GM04503 (cell line): ENCODE results near the gene RGS14.
"Not testable (repeated sequence)": the region's sequence is repeated elsewhere in the genome, so short reads cannot be mapped to it uniquely, and the experiment has no call there.

Experiments
- DNase-seq: peaks from one replicate; pipeline ENCODE4 v3.0.0-alpha.2; 2012; ENCODE audit warnings: low read depth

RGS14 gene

DNA sequence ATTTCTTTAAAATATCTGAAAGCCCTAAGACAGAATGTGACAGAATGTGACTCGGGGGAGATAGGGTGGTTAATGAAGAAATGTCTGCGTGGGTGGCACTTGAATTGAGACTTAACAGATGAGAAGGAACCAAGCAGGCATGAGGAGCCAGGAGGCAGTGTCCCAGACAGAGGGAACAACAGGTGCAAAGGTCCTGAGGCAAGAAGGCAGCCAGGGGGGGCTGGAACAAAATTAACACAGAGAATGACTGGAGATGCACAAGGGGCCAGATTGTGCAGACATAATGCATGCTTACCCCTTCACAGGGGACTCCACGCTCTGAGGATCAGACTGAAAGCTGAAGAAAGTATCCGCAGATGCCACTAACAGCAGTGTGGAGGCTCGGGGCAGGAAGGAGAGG lies 8.0 kb upstream of the RGS14 start:
- DNase-seq, result no peak

DNA sequence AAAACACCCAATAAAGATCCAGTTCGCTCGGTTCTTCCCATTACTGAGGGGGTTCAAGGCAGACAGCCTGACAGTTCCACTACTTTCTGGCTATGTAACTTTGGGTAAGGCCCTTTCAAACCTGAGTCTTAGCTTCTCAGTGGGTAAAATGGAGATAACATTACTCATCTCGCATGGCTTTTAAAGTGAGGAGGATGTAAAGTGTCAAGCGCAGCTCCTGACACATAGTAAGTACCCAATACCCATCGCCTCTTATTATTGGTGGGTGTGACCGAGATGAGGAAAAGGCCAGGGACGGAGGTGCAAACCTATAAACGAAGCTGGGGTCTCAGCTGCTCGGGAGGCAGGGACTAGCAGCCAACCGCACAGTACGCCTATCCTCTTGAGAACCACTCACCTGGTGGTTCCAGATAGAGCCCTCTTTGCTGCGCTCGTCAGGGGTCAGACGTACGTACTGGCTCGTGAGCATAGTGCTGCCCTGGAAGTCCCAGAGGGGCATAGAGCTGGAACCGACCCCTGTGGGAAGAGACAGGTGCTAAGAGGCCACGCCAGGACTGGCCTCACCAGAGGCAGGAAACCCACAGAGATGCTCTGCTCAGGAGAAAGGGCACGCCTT lies 6.8 kb upstream of the RGS14 start:
- no peak for DNase-seq

DNA sequence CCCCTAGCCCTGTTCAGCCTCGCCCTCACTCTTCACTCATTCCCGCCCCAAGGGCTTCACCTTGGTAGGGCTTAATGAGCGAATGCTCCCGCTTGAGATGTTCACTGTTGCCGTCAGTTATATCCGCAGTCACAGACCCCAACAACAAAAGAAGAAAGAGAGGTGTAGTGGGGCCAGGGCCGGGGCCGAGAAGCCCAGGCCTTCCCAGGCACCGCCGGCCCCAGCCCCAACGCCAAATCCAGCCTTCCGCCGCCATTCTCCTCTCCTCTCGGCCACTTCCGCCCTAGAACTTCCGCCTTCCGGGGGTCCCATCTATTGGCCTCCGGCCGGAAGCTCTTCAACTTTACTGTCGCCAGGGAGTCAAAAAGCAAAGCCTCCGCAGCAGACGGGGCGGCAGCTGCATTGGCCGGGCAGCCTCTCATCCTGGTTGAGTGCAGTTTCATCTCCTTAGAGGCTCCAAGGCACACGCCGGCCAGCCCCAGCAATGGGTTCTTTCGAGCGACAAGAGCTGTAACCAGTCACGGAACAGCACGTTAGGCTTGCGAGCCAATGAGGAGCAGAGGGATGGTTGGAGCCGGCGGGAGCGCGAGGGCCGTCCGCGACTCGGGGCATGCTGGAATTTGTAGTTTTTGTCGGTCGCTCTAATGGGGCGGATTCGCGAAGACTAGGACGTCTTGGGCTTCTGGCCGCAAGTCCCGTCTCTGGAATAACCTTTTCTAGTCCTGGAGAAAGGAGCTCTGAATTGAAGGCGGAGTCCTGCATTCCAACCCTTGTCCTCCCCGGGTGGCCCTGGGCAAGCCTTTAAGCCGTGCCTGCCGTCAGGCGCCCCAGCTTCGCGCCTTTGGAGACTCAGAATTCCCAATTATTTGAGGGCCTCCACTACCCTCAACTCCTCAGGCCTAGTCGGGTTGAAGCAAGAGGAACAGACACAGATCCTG lies 6.1 kb upstream of the RGS14 start, which contains the start of gene LMAN2:
Gene LMAN2, minus strand, starts transcription at position 277 of the 938 bp plus-strand sequence. Its CDS starts 21 bp downstream, at position 256.
- peak; percentile 90 for DNase-seq

DNA sequence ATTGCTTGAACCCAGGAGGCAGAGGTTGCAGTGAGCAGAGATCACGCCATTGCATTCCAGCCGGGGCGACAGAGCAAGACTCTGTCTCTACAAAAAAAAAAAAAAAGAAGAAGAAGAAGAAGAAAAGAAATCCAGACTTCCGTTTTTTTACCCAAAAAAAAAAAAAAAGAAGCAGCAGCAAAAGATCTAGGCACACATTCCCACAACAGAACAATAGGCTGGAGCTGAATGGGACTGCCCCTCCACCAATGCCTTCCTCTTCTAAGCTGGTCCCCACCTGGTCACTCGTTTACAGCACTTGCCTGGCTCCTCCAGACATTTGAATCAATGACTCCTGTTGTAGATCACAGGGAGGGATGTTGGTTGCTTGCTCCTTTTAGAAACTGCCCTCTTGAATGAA lies 4.6 kb upstream of the RGS14 start:
- no peak for DNase-seq

DNA sequence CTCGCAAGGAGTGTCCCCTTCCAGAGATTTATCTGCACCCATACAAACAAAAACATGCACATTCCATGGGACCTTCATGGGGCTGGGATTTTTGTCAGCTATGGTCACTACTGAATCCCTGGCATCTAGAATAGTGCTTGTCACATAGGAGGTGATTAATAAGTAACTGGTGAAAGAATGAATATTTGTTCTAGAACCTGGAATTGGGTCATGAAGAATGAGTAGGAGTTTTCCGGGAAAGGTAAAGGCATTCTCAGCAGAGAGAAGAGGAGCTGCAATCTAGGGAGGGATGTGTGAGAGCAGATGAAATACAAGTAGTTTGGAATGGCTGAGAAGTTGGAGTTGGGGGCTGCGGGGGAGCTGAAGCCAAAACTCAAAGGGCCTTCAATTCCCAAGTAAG lies 3.5 kb upstream of the RGS14 start:
- no peak for DNase-seq

DNA sequence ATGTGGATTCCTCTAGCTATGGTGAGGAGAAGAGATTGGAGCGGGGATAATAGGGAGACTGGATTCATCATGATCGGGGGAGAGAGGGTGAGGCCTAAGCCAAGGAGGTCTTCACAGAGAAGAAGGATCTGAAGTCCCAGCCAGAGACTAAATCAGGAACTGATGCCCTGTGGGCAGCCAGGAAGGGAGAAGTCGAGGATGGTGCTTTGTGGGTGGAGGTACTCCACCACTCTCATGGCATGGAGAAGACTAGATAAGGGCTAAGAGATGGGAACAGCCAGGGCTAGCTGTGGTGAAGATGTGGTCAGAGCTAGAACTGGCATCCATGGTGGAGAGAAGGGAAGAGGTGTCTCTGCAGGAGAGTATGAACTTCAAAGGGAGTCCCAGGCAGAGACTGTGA lies 3.0 kb upstream of the RGS14 start:
- DNase-seq, result no peak

DNA sequence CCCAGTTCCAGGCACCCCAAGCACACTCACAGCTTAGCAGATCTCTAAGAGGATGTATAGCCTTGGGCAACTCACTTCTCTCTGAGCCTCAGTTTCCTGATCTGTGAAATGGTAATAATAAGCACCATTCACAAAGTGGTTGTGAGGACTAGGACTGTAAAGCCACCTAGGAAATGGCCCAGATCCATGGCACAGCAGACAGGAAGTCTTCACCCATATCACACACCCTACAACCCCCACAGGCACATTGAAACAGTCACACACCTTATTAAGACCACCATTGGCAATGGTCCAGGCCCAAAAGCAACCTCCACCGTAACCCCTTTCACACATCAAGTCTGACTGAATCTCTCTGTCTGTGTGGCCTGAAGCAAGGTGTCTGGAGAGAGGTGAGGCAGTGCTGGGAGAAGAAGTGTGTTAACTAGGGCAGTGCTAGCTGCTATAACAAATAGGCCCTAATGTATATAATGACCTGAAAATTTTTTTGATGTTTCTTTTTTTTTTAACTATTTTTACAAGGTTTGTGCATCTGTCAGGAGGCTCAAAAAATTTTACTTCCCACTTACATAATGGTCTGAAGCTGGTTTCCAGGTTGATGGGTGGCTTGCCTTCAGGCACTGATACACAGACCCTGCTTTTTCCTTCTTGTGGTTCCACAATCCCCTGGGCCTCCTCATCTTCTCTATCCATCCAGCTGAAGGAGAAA lies 2.4 kb upstream of the RGS14 start:
- DNase-seq, result no peak

DNA sequence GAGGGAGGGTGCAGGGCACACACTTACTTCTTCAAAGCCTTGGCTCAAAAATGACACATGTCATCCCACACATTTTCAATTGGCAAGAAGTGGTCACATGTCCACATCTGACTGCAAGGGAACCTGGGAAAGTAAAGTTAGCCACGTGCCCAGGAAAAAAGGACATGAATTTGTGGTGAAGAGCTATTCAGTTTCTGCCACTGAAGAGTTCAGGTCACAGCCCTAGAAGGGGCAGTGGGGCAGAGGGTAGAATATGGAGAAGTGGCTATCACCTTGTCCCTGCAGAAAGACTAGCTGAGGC lies 1.9 kb upstream of the RGS14 start:
- no peak for DNase-seq

DNA sequence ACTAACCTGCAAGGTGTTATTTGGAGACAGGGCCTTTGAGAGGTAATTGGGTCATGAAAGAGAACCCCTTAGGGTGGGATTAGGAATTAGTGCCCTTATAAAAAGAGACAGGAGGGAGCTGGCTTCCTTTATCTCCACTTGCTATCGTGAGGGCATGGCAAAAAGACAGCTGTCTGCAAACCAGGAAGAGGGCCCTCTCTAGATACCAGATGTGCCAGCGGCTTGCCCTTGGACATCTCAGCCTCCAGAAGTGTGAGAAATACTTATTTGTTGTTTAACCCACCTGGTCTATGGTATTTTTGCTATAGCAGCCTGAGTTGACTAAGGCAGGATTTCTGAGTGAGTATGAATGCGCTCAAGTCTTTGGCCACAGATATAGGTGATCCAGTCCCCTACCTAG lies 978 bp upstream of the RGS14 start:
- no peak for DNase-seq

DNA sequence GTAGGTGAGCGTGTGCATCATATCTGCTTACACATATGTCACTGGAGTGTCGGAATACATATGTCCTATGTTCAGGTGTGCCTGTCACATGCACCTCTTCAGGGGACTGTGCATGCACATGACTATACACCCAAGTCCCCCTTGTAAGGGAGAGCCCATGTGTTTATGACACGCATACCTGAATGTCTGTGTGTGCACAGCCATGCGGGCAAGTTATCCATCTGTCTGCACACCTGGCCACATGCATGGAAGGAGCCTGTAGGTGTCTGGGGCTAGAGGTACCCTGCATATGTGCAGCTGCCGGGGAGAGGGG lies 622 bp upstream of the RGS14 start:
- no peak for DNase-seq

DNA sequence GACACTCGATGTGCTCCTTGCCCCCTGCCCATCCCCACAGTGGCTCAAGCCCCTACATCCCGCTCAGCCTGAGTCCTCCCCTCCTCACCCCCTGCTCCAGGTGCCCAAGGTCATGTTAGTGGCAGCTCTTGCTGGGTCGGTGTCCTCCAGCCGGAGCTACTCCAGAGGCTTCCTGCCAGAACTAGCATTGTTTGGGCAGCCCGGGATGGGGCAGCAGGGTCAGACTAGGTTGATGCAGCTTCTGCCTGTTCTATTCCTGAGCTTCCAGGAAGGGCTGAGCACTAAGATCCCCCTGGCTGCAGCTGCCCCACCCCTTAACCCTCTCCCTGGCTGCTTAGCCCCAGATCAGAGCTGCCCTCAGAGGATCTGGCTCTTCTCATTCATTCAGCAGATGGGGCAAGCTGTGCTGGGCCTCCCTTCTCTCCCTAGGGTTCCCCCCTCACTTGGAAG lies 671 bp downstream of the RGS14 start:
- no peak for DNase-seq

DNA sequence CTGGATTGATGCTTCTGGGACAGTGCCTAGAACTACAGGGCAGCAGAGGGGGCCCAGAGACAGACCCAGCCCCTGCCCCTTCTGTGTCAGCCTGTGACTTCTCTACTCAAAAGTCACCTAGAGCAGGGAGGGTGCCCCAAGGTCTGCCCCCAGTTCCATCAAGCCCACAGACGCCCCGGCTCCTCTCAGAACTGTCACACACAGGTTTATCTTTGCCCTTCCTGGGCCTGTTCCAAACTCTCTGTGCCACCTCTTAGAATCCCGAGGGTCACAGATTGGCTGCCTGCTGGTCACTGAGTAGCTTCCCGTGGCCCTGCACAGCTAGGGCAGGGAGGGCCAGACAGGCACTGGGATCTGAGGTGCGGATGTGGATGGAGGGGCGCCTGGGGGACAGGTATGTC lies 1.7 kb downstream of the RGS14 start:
- no peak for DNase-seq

DNA sequence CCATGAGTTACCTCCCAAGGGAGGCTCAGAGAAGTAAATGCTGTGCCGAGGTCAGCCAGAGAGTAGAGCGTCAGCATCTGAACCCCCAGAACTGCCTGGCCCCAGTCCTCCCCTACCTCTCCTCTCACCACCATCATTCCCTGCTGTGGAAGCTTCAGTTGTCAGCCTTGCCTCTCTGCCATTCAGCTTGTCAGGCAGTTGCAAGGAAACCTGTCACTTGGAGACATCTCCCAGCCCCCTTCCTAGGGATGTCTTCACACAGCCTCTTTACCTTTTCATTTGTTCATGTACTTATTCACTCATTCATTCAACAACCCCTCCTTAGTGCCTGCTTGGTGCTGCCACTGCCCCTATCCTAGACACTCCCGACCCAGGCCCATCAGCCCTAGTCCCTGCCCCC lies 2.1 kb downstream of the RGS14 start:
- no peak for DNase-seq

DNA sequence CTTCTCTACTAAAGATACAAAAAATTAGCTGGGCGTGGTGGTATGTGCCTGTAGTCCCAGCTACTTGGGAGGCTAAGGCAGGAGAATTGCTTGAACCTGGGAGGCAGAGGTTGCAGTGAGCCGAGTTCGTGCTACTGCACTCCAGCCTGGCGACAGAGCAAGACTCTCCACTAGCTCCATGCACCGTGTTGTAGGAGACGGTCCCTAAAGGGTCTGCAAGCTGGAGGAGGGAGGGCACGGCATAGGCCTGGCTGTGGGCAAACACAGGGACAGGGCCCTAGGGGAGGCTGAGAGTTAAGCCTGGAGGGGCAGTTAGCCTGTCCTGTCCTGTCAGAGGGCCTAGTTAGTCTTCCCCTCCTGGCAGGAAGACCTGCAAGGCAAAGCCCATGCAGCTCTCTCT lies 3.0 kb downstream of the RGS14 start:
- not testable (repeated sequence) for DNase-seq

DNA sequence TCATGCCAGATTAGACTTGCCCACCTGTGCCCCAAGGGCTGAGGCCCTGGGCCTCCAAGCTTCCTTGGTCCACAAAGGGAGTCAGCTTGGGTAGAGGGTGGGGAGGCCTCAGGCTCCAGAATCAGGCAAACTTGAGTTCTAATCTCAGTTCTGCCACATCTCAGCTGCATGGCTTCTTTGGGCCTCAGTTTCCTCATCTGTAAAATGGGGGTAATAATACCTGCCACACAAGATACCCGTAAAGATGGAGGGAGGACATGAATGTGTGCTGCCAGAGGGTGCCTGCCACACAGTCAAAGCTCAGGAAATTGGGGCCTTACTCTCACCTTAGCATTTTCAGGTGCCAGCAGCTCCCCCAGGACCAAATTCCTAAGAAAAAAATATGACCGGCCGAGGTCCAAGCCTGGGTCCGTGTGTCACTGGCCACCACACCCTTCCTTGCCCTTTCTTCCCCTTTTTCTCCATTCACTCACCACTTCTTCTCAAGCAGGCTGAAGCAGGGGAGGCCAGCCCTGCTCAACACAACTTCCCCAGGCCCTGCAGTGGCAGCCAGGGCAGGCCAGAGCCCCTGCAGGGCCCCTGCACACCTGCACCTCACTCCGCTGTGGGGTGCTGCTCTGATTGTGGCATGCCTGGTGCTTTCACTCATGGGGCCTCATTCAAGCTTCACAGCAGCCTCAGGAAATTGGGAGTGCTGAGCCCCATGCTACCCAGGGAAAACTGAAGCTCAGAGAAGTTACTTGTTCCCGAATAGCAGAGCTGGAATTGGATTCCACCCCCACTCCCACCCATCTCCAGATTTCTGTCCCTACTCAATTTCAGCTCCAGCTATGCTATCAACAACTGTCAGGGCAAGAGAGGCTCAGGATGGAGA lies 3.9 kb downstream of the RGS14 start:
- DNase-seq, result no peak

DNA sequence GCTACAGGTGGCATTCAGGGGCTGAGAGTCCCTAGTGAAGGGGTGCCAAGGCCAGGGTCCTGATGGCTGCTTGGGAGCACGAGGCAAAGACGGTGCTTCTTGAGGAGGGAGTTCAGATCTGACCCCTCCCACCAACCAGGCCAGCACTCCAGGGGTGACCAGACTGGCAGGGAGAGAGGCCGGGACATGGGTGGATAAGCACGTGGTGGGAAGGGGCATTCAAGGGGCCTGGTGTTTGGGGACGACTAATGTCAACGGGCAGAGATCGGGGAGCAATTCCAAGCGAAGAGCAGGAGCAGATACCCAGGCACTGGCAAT lies 4.5 kb downstream of the RGS14 start:
- no peak for DNase-seq

DNA sequence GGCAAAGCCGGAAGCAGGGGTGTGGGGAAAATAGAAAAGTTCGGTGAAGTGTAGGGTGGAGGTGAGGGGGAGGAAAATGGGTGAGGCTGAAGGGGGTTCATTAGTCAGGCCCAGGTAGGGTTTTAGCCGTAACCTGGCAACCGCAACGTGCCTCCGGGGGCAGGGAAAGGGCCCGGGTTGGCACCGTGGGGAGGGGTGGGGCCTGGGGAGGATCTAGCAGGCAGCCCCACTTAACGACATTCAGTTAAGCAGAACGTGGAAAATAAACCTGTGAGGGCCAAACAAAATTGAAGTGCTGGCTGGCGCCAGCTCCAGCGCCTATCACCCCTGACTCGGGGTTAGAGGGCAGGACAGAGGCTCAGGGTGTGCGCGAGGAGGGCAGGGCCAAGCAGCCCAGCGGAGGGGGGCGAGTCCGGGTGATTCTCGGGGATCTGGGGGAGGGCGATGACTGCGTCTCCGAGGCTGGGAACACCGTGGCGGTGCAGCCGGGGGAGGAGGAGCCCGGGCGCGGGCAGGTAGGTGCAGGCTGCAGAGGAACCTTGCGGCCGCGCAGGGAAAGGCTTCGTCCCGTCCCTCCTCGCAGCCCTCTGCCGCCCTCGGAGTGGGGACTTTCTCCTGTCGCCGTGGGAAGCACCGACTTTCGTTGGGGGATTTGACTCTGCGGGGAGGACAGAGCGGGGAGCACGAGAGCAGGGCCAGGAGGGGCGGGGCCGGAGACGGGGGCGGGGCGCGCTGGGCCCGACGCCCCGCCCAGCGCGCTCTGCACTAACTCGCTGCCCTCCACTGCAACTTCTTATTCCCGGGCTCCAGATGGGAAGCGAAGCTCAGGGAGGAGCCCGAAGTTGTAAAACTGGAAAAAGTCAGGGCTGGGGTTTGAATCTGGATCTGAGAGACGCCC lies 5.1 kb downstream of the RGS14 start:
- no peak for DNase-seq

DNA sequence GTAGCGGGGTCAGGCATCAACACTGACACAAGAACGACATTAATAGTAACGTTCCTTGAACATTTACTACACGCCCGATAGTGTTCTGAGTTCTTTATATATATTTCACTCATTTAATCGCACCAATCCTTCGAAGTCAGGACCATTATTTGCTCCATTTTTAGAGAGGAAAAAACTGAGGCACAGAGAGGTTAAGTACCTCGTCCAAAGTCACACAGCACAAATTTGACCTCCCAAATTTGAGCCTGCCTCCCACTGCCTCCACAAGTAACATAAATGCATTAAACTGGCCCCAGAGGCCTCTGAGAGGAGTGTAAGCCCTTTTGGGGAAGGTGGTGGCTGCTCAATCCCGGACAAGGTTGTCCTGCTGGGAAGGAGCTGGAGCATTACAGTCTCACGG lies 5.8 kb downstream of the RGS14 start:
- no peak for DNase-seq

DNA sequence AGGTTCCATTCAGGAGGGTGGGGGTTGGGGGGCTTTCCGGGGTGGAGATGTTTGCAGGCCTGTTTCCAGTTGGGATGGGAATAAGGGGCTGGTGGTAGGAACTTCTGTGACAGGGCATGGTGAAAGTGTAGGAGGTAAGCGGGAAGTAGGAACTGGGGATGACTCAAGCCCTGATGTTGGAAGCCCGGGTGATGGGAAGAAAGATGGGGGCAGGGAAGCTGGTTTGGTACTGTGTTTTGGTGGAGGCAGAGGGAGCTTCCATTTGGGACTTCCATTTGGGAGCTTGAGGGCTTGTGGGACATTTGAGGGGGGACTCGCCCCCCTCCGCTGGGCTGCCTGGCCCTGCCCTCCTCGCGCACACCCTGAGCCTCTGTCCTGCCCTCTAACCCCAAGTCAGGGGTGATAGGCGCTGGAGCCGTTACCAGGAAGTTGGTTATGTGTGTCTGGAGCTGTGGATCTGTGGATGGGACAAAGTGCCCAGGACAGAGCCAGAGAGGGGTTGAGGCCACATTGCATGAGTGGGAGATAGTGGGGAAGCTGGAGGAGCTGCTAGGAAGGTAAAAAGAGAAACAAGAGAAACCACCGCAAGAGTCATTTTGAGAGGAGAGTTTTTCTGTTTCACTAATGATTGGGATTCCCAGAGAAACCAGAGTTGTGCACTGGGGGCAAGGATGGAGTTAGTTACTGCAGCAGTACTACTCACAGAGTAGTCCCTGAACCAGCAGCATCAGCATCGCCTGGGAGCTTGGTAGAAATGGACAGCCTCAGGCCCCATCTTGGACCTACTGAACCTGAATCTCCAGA lies 6.6 kb downstream of the RGS14 start:
- DNase-seq, result no peak

DNA sequence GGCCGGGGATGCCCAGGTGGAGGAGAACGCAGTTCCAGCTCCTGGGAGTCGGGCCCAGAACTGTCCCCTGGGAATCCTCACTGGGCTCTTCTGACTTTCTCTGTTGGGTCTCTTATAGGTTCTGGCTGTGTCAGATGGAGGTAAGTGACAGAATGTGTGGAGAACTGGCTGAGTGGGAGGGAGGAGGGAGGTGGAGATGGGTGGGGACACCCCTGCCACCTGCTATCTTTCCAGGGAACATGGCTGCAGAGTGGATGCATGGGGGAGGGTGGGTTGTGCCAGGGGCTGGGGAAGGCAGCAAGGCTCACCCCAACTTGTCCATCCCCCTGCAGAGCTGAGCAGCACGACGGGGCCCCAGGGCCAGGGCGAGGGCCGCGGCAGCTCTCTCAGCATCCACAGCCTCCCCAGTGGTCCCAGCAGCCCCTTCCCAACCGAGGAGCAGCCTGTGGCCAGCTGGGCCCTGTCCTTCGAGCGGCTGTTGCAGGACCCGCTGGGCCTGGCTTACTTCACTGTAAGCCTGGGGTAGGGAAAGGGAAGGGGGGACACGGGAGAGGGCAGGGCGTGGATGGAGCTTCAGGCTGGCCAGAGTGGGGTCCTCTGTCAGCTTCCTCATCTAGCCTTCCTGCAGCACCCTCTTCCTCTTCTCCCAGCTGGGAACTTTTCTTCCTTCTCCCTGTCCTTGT lies 8.3 kb downstream of the RGS14 start:
- DNase-seq, result no peak
